ENCODE data around the gene B4GALNT3. TPM values are rescaled to one million over a fixed set of nuclear protein-coding genes. Genes with fewer than 3 reads are reported as not detected.

The B4GALNT3 gene
- total and polyA plus RNA-seq, 8 donors = 2.7 to 34.0 (median 5.7) TPM

DNA sequence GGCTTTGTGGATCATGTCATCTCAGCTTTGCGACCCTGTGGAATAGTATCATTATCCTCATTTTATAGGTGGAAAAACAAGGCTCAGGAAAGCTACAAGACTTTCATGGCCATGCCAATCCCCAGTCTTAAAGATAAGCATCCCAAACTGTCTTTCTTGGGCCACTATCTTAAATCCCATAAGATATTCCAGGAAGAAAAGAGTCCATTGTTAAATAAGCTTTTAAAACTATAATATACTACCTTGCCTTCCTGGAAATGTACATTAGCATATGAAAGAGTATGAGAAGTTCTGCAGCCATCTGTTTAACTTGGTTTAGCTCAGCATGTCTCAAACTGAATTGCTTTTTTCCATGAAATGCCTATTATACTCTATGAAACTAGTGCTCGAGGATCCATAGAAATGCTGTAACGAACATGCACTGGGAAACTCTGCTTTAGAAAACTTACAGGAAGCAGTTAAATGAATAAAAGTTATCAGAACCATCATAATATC, 77.1 kb downstream of the B4GALNT3 start:
- no peak overlapping the region for H3K27ac ChIP-seq
- H3K27me3 ChIP-seq = no peaks in the 10 kb centered on the region
- intact Hi-C loops (cut with DNase I) = no loop called here
- H3K9me3 ChIP-seq = peaks cover 0 to 8% of the 10 kb centered on the region in 2 donors
- DNase-seq (no peak), ATAC-seq (no peak)
- H3K4me3 ChIP-seq = no peak overlapping the region
- no peak for TF ChIP-seq CTCF (IDR thresholded peaks at IDR 0.05)
- H3K36me3 ChIP-seq = no peaks in the 10 kb centered on the region
- peaks cover 5 to 20% of the 10 kb centered on the region in 2 donors for H3K4me1 ChIP-seq

DNA sequence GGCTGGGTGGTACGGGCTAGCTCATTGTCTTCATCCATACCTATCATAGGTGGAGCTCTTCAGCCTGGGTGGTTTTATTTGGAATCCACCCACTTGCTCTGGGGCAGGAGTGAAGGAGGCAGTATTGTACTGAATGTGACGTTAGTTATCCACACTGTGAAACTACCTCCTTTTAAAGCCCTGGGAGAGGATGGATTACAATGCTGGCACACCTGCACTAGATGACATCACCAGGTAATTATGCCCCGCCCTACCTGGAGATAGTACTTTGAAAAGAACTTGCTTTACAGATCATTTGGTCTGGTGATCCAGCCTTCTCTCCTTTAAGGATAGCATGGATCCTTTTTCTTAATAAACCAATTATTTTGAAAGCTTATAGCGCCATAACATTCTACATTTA, 78.0 kb downstream of the B4GALNT3 start:
- Histone ChIP-seq H3K9me3 (no peaks in the 10 kb centered on the region), H3K4me1 (peaks cover 5 to 20% of the 10 kb centered on the region in 2 donors), H3K27me3 (no peaks in the 10 kb centered on the region), H3K4me3 (no peak overlapping the region), H3K27ac (no peak overlapping the region), H3K36me3 (no peaks in the 10 kb centered on the region)
- DNase-seq (no peak), ATAC-seq (peak; percentile 17)
- intact Hi-C loops (cut with DNase I) = no loop called here
- TF ChIP-seq CTCF (IDR thresholded peaks at IDR 0.05) = no peak

GRCh38 chr12:538731-539539, 79.2 kb downstream of the B4GALNT3 start:
- Histone ChIP-seq H3K36me3 (no peaks in the 10 kb centered on the region), H3K27me3 (no peaks in the 10 kb centered on the region), H3K9me3 (no peaks in the 10 kb centered on the region), H3K4me3 (no peak overlapping the region), H3K27ac (no peak overlapping the region), H3K4me1 (peaks cover 5 to 20% of the 10 kb centered on the region in 2 donors)
- intact Hi-C loops (cut with DNase I) = no loop called here
- no peak for TF ChIP-seq CTCF (IDR thresholded peaks at IDR 0.05)
- peak in 3 of 4 donors; percentile 17 to 68 (median 48) for DNase-seq
- peak; percentile 58 for ATAC-seq

DNA sequence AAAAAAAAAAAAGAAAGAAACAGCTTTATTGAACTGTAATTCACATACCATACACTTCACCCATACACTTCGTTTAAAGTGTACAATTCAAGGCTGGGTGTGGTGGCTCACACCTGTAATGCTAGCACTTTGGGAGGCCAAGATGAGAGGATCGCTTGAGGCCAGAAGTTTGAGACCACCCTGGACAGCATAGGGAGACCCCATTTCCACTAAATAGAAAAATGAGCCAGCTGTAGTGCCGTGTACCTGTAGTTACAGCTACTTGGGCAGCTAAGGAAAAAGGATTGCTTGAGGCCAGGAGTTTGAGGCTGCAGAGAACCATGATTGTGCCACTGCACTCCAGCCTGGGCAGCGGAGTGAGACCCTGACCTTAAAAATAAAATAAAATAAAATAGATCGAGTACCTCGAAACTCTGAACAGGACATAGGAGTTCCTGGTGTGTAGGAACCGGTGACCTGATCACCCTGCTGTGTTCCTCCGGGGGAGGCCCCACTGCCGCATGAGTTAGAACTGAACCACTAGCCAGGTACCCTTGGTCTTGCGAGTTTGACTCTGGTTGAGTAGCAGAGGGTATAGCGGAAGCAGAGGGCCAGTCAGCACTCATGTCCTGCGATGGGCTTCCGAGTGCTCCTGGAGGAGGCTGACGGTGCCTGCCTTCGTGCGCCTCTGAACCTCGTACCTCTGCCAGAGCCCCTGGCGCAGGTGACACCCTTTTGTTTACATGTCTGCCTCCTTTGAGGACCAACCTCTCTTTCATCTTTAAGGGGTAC, 80.0 kb downstream of the B4GALNT3 start:
- intact Hi-C loops (cut with DNase I) = loop anchor here in 1 of 2 donors (10.0 kb wide), 1 partner anchor 85 kb away; the partner anchor contains the start of gene B4GALNT3
- TF ChIP-seq CTCF (IDR thresholded peaks at IDR 0.05) = no peak

More for the DNA sequence above, 80.0 kb downstream of the B4GALNT3 start:
- Histone ChIP-seq H3K4me3 (no peak overlapping the region), H3K36me3 (no peaks in the 10 kb centered on the region), H3K4me1 (peaks cover 5 to 26% of the 10 kb centered on the region in 2 donors), H3K27ac (no peak overlapping the region), H3K9me3 (no peaks in the 10 kb centered on the region), H3K27me3 (peaks cover 0 to 7% of the 10 kb centered on the region in 2 donors)
- DNase-seq = no peak
- ATAC-seq = no peak
